ENCODE results near the gene TMEM109. TPM values are rescaled to one million over a fixed set of nuclear protein-coding genes. Genes with fewer than 3 reads are reported as not detected.

The TMEM109 gene, protein sequence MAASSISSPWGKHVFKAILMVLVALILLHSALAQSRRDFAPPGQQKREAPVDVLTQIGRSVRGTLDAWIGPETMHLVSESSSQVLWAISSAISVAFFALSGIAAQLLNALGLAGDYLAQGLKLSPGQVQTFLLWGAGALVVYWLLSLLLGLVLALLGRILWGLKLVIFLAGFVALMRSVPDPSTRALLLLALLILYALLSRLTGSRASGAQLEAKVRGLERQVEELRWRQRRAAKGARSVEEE
- total RNA-seq (2022; extraction: Qiagen RNA extraction), result 106 to 131 TPM (median 121 TPM) in 5 replicates

DNA sequence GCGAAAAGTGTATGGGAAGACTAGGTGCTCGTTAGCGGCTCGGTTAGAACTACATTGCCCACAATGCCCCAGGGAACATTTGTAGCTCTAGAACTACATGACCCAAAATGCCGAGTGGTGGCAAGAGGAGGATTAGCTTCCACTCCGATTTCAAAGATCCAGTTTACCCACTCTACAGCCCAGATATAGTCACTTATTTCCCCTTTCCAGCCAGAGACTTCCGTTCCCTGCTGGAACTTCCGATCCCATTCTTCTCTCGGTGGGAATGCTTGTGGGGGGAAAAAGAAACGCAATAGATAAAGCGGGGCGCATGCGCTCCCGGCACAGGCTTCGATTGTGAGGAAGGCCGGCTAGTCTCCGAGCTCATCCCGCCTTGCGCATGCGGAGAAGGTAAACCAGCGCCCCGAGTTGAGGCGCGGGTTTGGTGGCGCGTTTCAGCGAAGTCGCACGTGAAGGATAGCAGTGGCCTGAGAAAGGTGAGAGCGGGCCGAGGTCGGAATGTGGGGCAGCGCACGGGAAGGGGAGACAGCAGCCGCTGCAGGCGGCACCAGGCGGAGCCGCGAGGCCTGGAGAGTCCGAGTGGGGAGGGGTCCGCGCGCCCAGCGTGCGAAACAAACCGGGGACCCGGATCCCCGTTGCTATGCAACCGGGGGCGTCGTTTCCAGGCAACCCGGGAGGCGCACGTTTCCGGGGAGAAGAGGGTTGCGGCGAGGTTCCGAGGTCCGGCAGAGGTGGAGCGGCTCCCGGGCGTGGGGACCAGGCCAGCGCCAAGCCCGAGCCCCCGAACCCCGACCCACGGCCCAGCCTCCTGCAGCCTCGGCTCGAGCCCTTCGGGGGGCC is at the start of gene TMEM109:
Gene TMEM109, plus strand, starts transcription at position 366 of the 840 bp plus-strand sequence. CDS start 5,536 bp downstream, outside the sequence.

DNA sequence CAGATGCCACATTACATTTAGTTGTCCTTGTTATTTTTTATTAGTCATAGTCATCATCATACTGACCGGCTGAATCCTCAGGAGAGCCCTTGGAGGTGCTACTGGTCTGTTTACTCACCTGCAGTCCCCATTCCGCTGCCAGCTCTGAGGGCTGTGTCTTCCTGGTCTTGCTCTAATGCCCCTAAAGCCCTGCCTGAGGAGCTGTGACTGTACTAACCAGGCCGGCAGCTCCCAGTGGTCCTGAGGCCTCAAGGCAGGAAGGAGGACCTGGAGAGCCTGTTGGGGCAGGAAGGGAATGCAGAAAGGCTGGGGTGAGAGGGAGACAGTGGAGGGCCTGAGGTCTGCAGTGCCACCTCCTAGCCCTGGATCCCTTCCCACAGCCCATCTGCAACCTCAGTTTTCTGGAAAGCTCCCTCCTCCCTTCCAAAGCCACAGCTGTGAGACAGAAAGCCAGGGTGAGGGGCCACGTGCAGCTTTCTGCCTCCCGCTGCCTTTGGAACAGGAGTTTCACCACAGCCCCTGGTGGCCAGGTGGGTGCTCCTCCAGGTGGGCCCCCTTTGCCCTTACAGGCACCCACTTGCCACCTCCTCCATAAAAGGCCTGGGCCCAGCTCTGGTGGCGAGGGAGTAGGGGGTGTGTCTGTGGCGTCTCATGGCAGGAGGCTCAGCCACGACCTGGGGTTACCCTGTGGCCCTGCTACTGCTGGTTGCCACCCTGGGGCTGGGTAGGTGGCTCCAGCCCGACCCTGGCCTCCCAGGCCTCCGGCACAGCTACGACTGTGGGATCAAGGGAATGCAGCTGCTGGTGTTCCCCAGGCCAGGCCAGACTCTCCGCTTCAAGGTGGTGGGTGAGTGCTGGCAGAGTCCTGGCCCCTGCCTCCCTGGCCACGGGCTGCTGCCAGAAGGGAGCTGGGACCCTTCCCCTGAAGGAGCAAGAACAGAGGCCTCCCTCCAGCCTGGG is 46.8 kb upstream of the TMEM109 start, which contains the start of gene ZP1:
Gene ZP1, plus strand, starts transcription at position 632 of the 960 bp plus-strand sequence. Its CDS starts 20 bp downstream, at position 652.

DNA sequence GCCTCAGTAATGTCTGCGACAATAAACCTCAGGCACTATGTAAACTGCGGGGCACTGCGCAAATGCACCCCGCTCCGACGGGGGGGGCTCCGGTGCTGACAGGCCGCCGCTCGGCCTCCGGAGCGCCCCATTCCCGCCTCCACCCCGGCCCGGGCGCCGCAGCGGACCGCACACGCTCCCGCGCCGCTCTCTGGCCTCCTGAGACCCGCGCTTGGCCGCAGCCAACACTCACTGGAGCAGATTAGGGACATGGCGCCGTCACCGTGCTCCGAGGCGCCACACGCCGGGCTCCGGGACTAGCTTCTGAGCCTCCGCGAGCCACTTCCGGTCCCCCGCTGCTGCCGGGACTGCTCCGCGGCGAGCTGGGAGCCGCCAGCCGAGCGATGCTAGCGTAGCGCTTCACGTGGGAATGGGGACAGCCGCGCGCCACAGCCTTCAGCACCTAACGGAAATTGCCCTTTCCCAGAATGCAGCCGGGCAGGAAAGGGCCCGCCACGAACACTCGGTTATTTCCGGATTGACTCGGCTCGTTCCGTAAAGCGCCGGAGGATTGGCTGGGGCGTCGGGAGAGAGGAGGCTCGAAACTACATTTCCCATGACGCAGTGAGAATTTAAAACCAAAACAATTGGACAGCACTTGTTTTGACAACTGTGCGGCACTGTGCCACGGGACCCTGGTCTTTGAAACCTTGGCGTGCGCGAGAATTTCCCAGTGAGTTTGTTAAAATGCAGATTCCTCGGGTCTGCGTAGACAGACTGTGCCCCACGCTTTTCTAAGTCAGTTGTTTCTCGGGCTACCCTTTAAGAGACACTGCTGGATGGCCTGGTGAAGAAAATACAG is 7.6 kb upstream of the TMEM109 start, which contains the start of gene PRPF19:
Gene PRPF19, minus strand, starts transcription at position 454 of the 841 bp plus-strand sequence. Its CDS starts 203 bp downstream, at position 251.

DNA sequence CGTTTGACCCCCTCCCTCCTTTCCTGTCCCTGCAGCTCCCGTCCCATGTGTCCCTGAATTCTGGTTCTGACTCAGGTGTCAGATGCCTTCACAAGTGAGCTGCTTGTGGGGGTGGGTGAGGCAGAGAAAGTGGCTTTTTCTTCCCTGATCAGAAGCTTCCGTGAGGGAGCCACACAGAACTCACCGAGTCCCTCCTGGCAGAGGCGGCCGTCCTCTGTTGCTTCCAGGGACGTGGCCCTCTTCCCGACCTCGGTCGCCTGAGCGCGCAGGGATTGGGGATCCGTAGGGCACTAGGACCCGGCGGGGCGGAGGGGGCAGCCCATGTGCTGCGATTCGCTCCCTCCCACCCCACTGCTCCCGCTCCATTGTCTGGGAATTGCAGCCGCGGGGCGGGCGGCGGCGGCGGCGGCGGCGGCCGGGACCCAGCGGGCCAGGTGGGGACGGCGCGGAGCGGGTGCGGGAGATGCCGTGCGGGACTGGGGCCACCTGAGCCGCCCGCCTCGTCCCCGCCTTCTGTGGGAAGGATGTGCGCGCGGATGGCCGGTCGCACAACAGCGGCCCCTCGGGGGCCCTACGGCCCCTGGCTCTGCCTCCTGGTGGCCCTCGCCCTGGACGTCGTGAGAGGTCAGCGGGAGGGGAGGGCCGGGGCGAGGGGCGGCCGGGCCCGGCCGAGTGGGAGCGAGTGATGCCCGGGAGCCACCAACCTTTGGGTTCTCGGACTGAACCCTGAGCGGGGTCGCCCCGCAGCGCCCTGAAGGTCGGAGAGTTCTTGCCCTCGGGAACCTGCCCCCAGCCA is 10.3 kb downstream of the TMEM109 start, which contains the start of gene TMEM132A:
Gene TMEM132A, plus strand, starts transcription at position 351 of the 796 bp plus-strand sequence. Its CDS starts 174 bp downstream, at position 525.

DNA sequence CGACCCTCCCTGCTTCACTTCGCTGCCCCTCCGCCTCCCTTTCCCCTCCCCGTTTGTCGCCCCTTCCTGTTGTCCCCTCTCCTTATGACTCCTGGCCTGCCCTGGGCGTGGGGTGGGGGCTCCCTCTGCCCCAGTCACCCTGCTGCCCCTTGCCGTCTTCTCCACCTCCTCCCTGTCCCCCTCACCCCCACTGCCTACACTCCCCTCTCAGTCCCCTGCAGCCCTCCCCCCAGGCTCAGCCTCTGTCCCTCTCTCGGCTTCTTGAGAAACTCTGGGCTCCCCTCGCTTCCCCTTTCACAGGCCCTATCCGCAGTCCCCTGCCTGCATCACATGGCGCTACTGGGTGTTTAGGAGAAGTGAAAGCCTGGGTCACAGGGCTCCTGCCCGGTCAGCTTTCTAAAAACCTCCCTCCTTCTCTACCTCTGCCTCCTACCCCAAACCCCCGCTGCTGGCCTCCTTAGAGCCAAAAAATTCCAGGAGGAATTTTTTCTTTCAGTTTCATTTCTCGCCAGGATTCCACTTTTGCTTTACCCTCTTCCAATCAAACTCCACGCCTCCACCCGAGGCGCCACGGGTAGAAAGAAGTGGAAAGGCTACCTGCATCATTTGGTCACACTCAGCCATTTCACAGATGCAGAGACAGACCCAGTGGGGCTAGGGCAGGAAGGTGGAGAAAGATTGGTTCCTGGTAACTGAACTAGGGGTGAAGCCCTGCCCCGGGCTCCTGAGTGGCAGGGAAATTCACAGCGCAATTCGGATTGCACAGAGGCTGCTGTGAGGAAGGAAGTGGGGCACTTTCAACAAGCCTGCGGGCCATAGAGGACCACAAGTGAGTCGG is 38.2 kb downstream of the TMEM109 start, which contains the start of gene SLC15A3:
Gene SLC15A3, minus strand, starts transcription at position 273 of the 838 bp plus-strand sequence. CDS start 625 bp downstream, outside the sequence.

DNA sequence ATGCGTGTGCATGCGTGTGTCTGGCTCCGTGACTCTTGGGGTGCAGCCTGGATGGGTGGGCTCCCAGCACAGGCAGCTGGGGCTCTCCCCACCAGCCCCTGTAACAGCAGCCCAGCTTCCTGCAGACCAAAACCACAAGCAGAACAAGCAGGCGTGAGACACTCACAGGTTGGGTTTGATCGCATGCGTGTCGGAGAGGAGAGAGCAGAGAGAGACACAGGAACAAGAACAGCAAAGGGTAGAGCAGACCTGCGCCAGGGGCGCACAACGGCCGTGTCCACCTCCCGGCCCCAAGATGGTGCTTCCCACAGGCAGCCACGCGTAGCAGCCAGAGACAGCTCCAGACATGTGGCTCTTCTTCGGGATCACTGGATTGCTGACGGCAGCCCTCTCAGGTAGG is 57.6 kb downstream of the TMEM109 start, which contains the start of gene CD6:
Gene CD6, plus strand, starts transcription at position 161 of the 400 bp plus-strand sequence. Its CDS starts 186 bp downstream, at position 347.

Other genes with a start within 250 kb of the TMEM109 start
- gene MS4A8, start 214.5 kb upstream of the TMEM109 start, total RNA-seq (2022; extraction: Qiagen RNA extraction), result not detected in 5 replicates
- not detected in 5 replicates for gene MS4A18, start 189.4 kb upstream of the TMEM109 start, total RNA-seq (2022; extraction: Qiagen RNA extraction)
- not detected in 5 replicates for gene MS4A15, start 157.3 kb upstream of the TMEM109 start, total RNA-seq (2022; extraction: Qiagen RNA extraction)
- gene MS4A10, start 128.8 kb upstream of the TMEM109 start, total RNA-seq (2022; extraction: Qiagen RNA extraction), result not detected in 5 replicates
- gene CCDC86, start 72.0 kb upstream of the TMEM109 start, total RNA-seq (2022; extraction: Qiagen RNA extraction), result 86.1 to 112 TPM (median 103 TPM) in 5 replicates
- 0.05 to 0.14 TPM (median 0.10 TPM) in 5 replicates for gene PTGDR2, start 58.2 kb upstream of the TMEM109 start, total RNA-seq (2022; extraction: Qiagen RNA extraction)
- gene ZP1, start 46.6 kb upstream of the TMEM109 start, total RNA-seq (2022; extraction: Qiagen RNA extraction), result 0.15 to 0.28 TPM (median 0.21 TPM) in 4 of 5 replicates, not detected in the other
- 151 to 187 TPM (median 176 TPM) in 5 replicates for gene PRPF19, start 7.6 kb upstream of the TMEM109 start, total RNA-seq (2022; extraction: Qiagen RNA extraction)
- gene TMEM132A, start 10.3 kb downstream of the TMEM109 start, total RNA-seq (2022; extraction: Qiagen RNA extraction), result 84.1 to 122 TPM (median 116 TPM) in 5 replicates
- 0.09 TPM in 1 of 5 replicates, not detected in the others for gene SLC15A3, start 38.0 kb downstream of the TMEM109 start, total RNA-seq (2022; extraction: Qiagen RNA extraction)
- gene CD6, start 57.5 kb downstream of the TMEM109 start, total RNA-seq (2022; extraction: Qiagen RNA extraction), result 0.05 to 0.41 TPM (median 0.11 TPM) in 5 replicates
- not detected in 5 replicates for gene CD5, start 188.3 kb downstream of the TMEM109 start, total RNA-seq (2022; extraction: Qiagen RNA extraction)
- gene VPS37C, start 247.3 kb downstream of the TMEM109 start, total RNA-seq (2022; extraction: Qiagen RNA extraction), result 14.5 to 17.5 TPM (median 16.8 TPM) in 5 replicates

Measured in A549 treated with dexamethasone at 1 μM for 4 hours (cell line).